ENCODE results near the gene ADCY1.

ADCY1 gene

GRCh38 chr7:45660201-45660900, 86.2 kb downstream of the ADCY1 start:
- H3K27me3 ChIP-seq (ENCODE audit: insufficient read depth, insufficient read length) = no peaks in the 10 kb centered on the region
- H3K4me1 ChIP-seq (ENCODE audit: insufficient read depth, insufficient read length) = no peaks in the 10 kb centered on the region
- no peak for TF ChIP-seq ZNF274 (IDR thresholded peaks at IDR 0.05; ENCODE audit: low read depth, low read length)
- no peak for TF ChIP-seq YY1 (IDR thresholded peaks at IDR 0.05; ENCODE audit: insufficient read depth, insufficient read length)
- no peak for TF ChIP-seq SUZ12 (IDR thresholded peaks at IDR 0.05; ENCODE audit: extremely low read depth, insufficient read depth, insufficient read length)
- H3K9ac ChIP-seq (ENCODE audit: insufficient read length, low read depth) = no peak overlapping the region
- no peak overlapping the region for H3K4me3 ChIP-seq (ENCODE audit: insufficient read length, low read depth)
- no peak for DNase-seq (ENCODE audit: low read depth, low spot score)
- H3K9me3 ChIP-seq (ENCODE audit: insufficient read depth, low read length) = no peaks in the 10 kb centered on the region
- no peaks in the 10 kb centered on the region for H3K36me3 ChIP-seq (ENCODE audit: insufficient read depth, insufficient read length, low read length)

- no peak for DNase-seq (ENCODE audit: low read depth, low spot score)
- Histone ChIP-seq H3K4me3 (ENCODE audit: insufficient read length, low read depth) (no peak overlapping the region), H3K36me3 (ENCODE audit: insufficient read depth, insufficient read length, low read length) (no peaks in the 10 kb centered on the region), H3K4me1 (ENCODE audit: insufficient read depth, insufficient read length) (no peaks in the 10 kb centered on the region), H3K9ac (ENCODE audit: insufficient read length, low read depth) (no peak overlapping the region), H3K27me3 (ENCODE audit: insufficient read depth, insufficient read length) (no peaks in the 10 kb centered on the region), H3K9me3 (ENCODE audit: insufficient read depth, low read length) (no peaks in the 10 kb centered on the region)
- TF ChIP-seq ZNF274 (IDR thresholded peaks at IDR 0.05; ENCODE audit: low read depth, low read length) (no peak), SUZ12 (IDR thresholded peaks at IDR 0.05; ENCODE audit: extremely low read depth, insufficient read depth, insufficient read length) (no peak), YY1 (IDR thresholded peaks at IDR 0.05; ENCODE audit: insufficient read depth, insufficient read length) (no peak)
These were observed 86.7 kb downstream of the ADCY1 start for GRCh38 chr7:45660901-45661211.

- TF ChIP-seq ZNF274 (IDR thresholded peaks at IDR 0.05; ENCODE audit: low read depth, low read length) = no peak
- TF ChIP-seq SUZ12 (IDR thresholded peaks at IDR 0.05; ENCODE audit: extremely low read depth, insufficient read depth, insufficient read length) = no peak
- no peak for TF ChIP-seq YY1 (IDR thresholded peaks at IDR 0.05; ENCODE audit: insufficient read depth, insufficient read length)
- no peaks in the 10 kb centered on the region for H3K27me3 ChIP-seq (ENCODE audit: insufficient read depth, insufficient read length)
These were observed 87.3 kb downstream of the ADCY1 start for GRCh38 chr7:45661302-45661995.

GRCh38 chr7:45662018-45662417, 87.8 kb downstream of the ADCY1 start:
- DNase-seq (ENCODE audit: low read depth, low spot score) = no peak
- no peaks in the 10 kb centered on the region for H3K9me3 ChIP-seq (ENCODE audit: insufficient read depth, low read length)
- no peaks in the 10 kb centered on the region for H3K4me1 ChIP-seq (ENCODE audit: insufficient read depth, insufficient read length)
- TF ChIP-seq YY1 (IDR thresholded peaks at IDR 0.05; ENCODE audit: insufficient read depth, insufficient read length) (no peak), ZNF274 (IDR thresholded peaks at IDR 0.05; ENCODE audit: low read depth, low read length) (no peak), SUZ12 (IDR thresholded peaks at IDR 0.05; ENCODE audit: extremely low read depth, insufficient read depth, insufficient read length) (no peak)
- no peaks in the 10 kb centered on the region for H3K36me3 ChIP-seq (ENCODE audit: insufficient read depth, insufficient read length, low read length)
- no peaks in the 10 kb centered on the region for H3K27me3 ChIP-seq (ENCODE audit: insufficient read depth, insufficient read length)
- H3K4me3 ChIP-seq (ENCODE audit: insufficient read length, low read depth) = no peak overlapping the region
- H3K9ac ChIP-seq (ENCODE audit: insufficient read length, low read depth) = no peak overlapping the region

More at GRCh38 chr7:45661302-45661995, 87.3 kb downstream of the ADCY1 start:
- no peak for DNase-seq (ENCODE audit: low read depth, low spot score)
- Histone ChIP-seq H3K9ac (ENCODE audit: insufficient read length, low read depth) (no peak overlapping the region), H3K4me3 (ENCODE audit: insufficient read length, low read depth) (no peak overlapping the region), H3K9me3 (ENCODE audit: insufficient read depth, low read length) (no peaks in the 10 kb centered on the region), H3K36me3 (ENCODE audit: insufficient read depth, insufficient read length, low read length) (no peaks in the 10 kb centered on the region), H3K4me1 (ENCODE audit: insufficient read depth, insufficient read length) (no peaks in the 10 kb centered on the region)

GRCh38 chr7:45662540-45663166, 88.5 kb downstream of the ADCY1 start:
- Histone ChIP-seq H3K36me3 (ENCODE audit: insufficient read depth, insufficient read length, low read length) (no peaks in the 10 kb centered on the region), H3K4me1 (ENCODE audit: insufficient read depth, insufficient read length) (no peaks in the 10 kb centered on the region), H3K9me3 (ENCODE audit: insufficient read depth, low read length) (no peaks in the 10 kb centered on the region), H3K27me3 (ENCODE audit: insufficient read depth, insufficient read length) (no peaks in the 10 kb centered on the region), H3K9ac (ENCODE audit: insufficient read length, low read depth) (no peak overlapping the region), H3K4me3 (ENCODE audit: insufficient read length, low read depth) (no peak overlapping the region)
- DNase-seq (ENCODE audit: low read depth, low spot score) = no peak
- TF ChIP-seq ZNF274 (IDR thresholded peaks at IDR 0.05; ENCODE audit: low read depth, low read length) (no peak), SUZ12 (IDR thresholded peaks at IDR 0.05; ENCODE audit: extremely low read depth, insufficient read depth, insufficient read length) (no peak), YY1 (IDR thresholded peaks at IDR 0.05; ENCODE audit: insufficient read depth, insufficient read length) (no peak)

DNA sequence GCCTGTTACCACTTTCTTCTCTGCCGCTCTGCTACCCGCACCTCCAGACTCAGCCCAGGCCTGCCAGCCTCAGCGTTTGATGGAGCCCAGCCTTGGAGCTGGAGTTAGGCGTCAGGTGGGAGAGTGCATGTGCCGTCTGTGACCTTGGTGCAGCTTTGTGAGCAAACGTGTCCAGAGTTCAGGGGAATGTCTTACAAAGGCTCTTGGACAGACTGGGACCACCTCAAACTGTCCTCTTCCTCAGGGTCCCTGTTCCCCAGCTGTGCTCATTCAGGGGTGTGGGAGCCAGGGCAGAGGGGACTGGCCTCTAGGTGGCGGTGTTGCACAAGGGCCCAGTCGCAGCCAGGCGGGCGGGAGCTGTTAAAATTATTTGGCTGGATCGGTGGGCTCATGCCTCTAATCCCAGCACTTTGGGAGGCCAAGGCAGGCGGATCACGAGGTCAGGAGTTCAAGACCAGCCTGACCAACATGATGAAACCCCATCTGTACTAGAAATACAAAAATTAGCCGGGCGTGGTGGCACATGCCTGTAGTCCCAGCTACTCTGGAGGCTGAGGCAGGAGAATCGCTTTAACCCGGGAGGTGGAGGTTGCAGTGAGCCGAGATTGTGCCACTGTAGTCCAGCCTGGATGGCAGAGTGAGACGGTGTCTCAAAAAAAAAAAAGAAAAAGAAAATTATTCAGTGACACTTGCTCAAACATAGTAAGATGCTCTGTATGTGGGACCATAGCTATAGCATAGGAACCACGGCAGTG, 89.2 kb downstream of the ADCY1 start:
- no peaks in the 10 kb centered on the region for H3K27me3 ChIP-seq (ENCODE audit: insufficient read depth, insufficient read length)
- no peak overlapping the region for H3K9ac ChIP-seq (ENCODE audit: insufficient read length, low read depth)
- H3K4me1 ChIP-seq (ENCODE audit: insufficient read depth, insufficient read length) = no peaks in the 10 kb centered on the region
- no peaks in the 10 kb centered on the region for H3K9me3 ChIP-seq (ENCODE audit: insufficient read depth, low read length)
- H3K4me3 ChIP-seq (ENCODE audit: insufficient read length, low read depth) = no peak overlapping the region
- TF ChIP-seq SUZ12 (IDR thresholded peaks at IDR 0.05; ENCODE audit: extremely low read depth, insufficient read depth, insufficient read length) (no peak), YY1 (IDR thresholded peaks at IDR 0.05; ENCODE audit: insufficient read depth, insufficient read length) (no peak), ZNF274 (IDR thresholded peaks at IDR 0.05; ENCODE audit: low read depth, low read length) (no peak)
- H3K36me3 ChIP-seq (ENCODE audit: insufficient read depth, insufficient read length, low read length) = no peaks in the 10 kb centered on the region
- DNase-seq (ENCODE audit: low read depth, low spot score) = no peak

Data from NT2/D1 (cell line).